Activated CD8-positive, alpha-beta T cell treated with anti-CD3 and anti-CD28 coated beads for 36 hours (primary cell): ENCODE measurements around the gene AGPAT3. TPM values are rescaled to one million over a fixed set of nuclear protein-coding genes. Genes with fewer than 3 reads are reported as not detected.
A peak's percentile ranks its signal among the peaks of the same experiment; 100 is the strongest.

Source experiments
- ATAC-seq: fragments of 200-7000 bp; cut with Tn5 transposase; one replicate; pipeline ENCODE4 v1.10.0; 2021; ENCODE audit warnings: mild to moderate bottlenecking, moderate library complexity
- CTCF ChIA-PET: fragments of 350-600 bp; sonication (Branson Sonifier 250); formaldehyde crosslinking; loops from one replicate; lab custom pipeline; 2021; ENCODE audit warnings: antibody characterized with exemption; lab: Charles Lee
- POLR2A ChIA-PET: fragments of 350-600 bp; sonication (Branson Sonifier 250); formaldehyde crosslinking; loops from one replicate; lab custom pipeline; 2021; ENCODE audit warnings: antibody characterized with exemption; lab: Charles Lee
- DNase-seq: peaks from one replicate; pipeline ENCODE4 v3.0.0-alpha.2; 2020
- H3K27ac Mint-ChIP-seq: one replicate; pipeline ENCODE4 v1.8.0; 2021; ENCODE audit warnings: mild to moderate bottlenecking, mixed read lengths
- H3K27me3 Mint-ChIP-seq: one replicate; pipeline ENCODE4 v1.8.0; 2021; ENCODE audit warnings: mixed read lengths
- H3K36me3 Mint-ChIP-seq: one replicate; pipeline ENCODE4 v1.8.0; 2021; ENCODE audit warnings: low read depth, mixed read lengths
- H3K4me1 Mint-ChIP-seq: one replicate; pipeline ENCODE4 v1.8.0; 2021; ENCODE audit warnings: low read depth, mixed read lengths
- H3K4me3 Mint-ChIP-seq: one replicate; pipeline ENCODE4 v1.8.0; 2021; ENCODE audit warnings: mild to moderate bottlenecking, moderate library complexity, mixed read lengths
- H3K9me3 Mint-ChIP-seq: one replicate; pipeline ENCODE4 v1.8.0; 2021; ENCODE audit warnings: mixed read lengths
- CTCF ChIP-seq: fragments of 200-600 bp; IDR thresholded peaks from one replicate; pipeline ENCODE4 v1.8.0; 2022; ENCODE audit warnings: antibody characterized with exemption, mild to moderate bottlenecking
- intact Hi-C: fragments of 100-400 bp; cut with micrococcal nuclease; formaldehyde crosslinking; loops from one replicate; pipeline ENCODE4 v1.10.0; 2022
- total RNA-seq, 2 experiments: library from RNA; stranded (reverse); gene quantifications; one replicate each; pipeline ENCODE4 v1.2.3, GENCODE V29; 2021

The AGPAT3 gene
- total RNA-seq, 2 experiments from 2014 or later, result 59.3 to 62.2 TPM

GRCh38 chr21:43859747-43860214 is 5.2 kb upstream of the AGPAT3 start:
- intact Hi-C loops, result loop anchor here (10.0 kb wide), 1 partner anchor 55 kb away; no protein-coding TSS in a partner anchor
- Mint-ChIP-seq H3K27ac (no peak overlapping the region), H3K4me3 (no peak overlapping the region), H3K9me3 (no peaks in the 10 kb centered on the region), H3K4me1 (peaks cover 21% of the 10 kb centered on the region), H3K27me3 (no peaks in the 10 kb centered on the region), H3K36me3 (no peaks in the 10 kb centered on the region)
- CTCF ChIA-PET, result no interaction called here
- POLR2A ChIA-PET, result no interaction called here
- TF ChIP-seq CTCF, result no peak
- DNase-seq (no peak), ATAC-seq (no peak)

GRCh38 chr21:43861706-43862105 is 3.3 kb upstream of the AGPAT3 start:
- DNase-seq, result no peak
- no peak for ATAC-seq
- ChIA-PET CTCF (interaction anchor here (0.9 to 2.2 kb wide), 3 partner anchors 37 to 78 kb away, joined by 3 to 6 read pairs (median 5); no protein-coding TSS in a partner anchor), POLR2A (interaction anchor here (2.0 kb wide), 1 partner anchor 11 kb away, joined by 6 read pairs; no protein-coding TSS in a partner anchor)
- no peak for TF ChIP-seq CTCF
- Mint-ChIP-seq H3K9me3 (no peaks in the 10 kb centered on the region), H3K36me3 (no peaks in the 10 kb centered on the region), H3K4me3 (no peak overlapping the region), H3K27me3 (no peaks in the 10 kb centered on the region), H3K4me1 (peaks cover 13% of the 10 kb centered on the region), H3K27ac (no peak overlapping the region)
- intact Hi-C loops, result loop anchor here (10.0 kb wide), 1 partner anchor 53 kb away; no protein-coding TSS in a partner anchor

GRCh38 chr21:43864313-43864961 is 586 bp upstream of the AGPAT3 start:
- no peaks in the 10 kb centered on the region for H3K27me3 Mint-ChIP-seq
- ATAC-seq (peak; percentile 6), DNase-seq (peak; percentile 51)
- no peaks in the 10 kb centered on the region for H3K9me3 Mint-ChIP-seq
- H3K4me3 Mint-ChIP-seq, result peak overlapping the region; percentile 36
- intact Hi-C loops, result loop anchor here (10.0 kb wide), 1 partner anchor 50 kb away; no protein-coding TSS in a partner anchor
- H3K27ac Mint-ChIP-seq, result no peak overlapping the region
- H3K36me3 Mint-ChIP-seq, result peaks cover 24% of the 10 kb centered on the region
- TF ChIP-seq CTCF, result no peak
- ChIA-PET POLR2A (interaction anchor here (0.6 to 0.8 kb wide), 3 partner anchors 19 to 58 kb away, joined by 3 to 4 read pairs (median 3); no protein-coding TSS in a partner anchor), CTCF (interaction anchor here (0.8 to 1.3 kb wide), 3 partner anchors 8 to 29 kb away, joined by 3 to 4 read pairs (median 3); no protein-coding TSS in a partner anchor)
- H3K4me1 Mint-ChIP-seq, result peaks cover 39% of the 10 kb centered on the region

- peaks cover 40% of the 10 kb centered on the region for H3K4me1 Mint-ChIP-seq
- H3K27ac Mint-ChIP-seq, result peak overlapping the region; percentile 92
- peaks cover 24% of the 10 kb centered on the region for H3K36me3 Mint-ChIP-seq
- ATAC-seq (peak; percentile 35), DNase-seq (peak; percentile 55)
- POLR2A ChIA-PET, result interaction anchor here (0.6 to 1.3 kb wide), 6 partner anchors 11 to 148 kb away, joined by 3 to 4 read pairs (median 3); no protein-coding TSS in a partner anchor
- peak overlapping the region; percentile 77 for H3K4me3 Mint-ChIP-seq
- CTCF ChIA-PET, result interaction anchor here (1.0 to 1.5 kb wide), 2 partner anchors 53 to 73 kb away, joined by 3 to 9 read pairs; no protein-coding TSS in a partner anchor
- H3K27me3 Mint-ChIP-seq, result no peaks in the 10 kb centered on the region
- no peaks in the 10 kb centered on the region for H3K9me3 Mint-ChIP-seq
- TF ChIP-seq CTCF, result no peak
- intact Hi-C loops, result loop anchor here (10.0 kb wide), 1 partner anchor 49 kb away; no protein-coding TSS in a partner anchor
Observed at GRCh38 chr21:43865540-43866259, 677 bp downstream of the AGPAT3 start.
